Heart left ventricle (tissue), 16 donors: ENCODE results near the gene DOCK1. TPM values are rescaled to one million over a fixed set of nuclear protein-coding genes. Genes with fewer than 3 reads are reported as not detected.

Experiments
- ATAC-seq, 4 donors: fragments of 200-7000 bp; cut with Tn5 transposase; one replicate each; pipeline ENCODE4 v1.9.1; 2020 to 2022; ENCODE audit warnings: moderate library complexity in 4 of 4, mild to moderate bottlenecking in 3 of 4, moderate number of reproducible peaks in 1 of 4
- DNase-seq, 5 donors: peaks; one replicate each; pipeline ENCODE4 v3.0.0-alpha.2; 2020
- H3K27ac ChIP-seq, 12 donors: fragments of 200-600 bp; sonication (generic) in 4 of 12; one replicate each; pipeline versions ENCODE4 v1.5.0 to v1.8.0; 2016 to 2022; ENCODE audit warnings: mild to moderate bottlenecking in 2 of 12
- H3K27me3 ChIP-seq, 9 donors: fragments of 200-600 bp; sonication (generic) in 2 of 9; one replicate each; pipeline versions ENCODE4 v1.5.1 to v1.8.0; 2016 to 2022; ENCODE audit warnings: mild to moderate bottlenecking in 3 of 9
- H3K36me3 ChIP-seq, 9 donors: fragments of 200-600 bp; sonication (generic) in 2 of 9; one replicate each; pipeline versions ENCODE4 v1.5.0 to v1.8.0; 2018 to 2022; ENCODE audit warnings: mild to moderate bottlenecking in 2 of 9
- H3K4me1 ChIP-seq, 12 donors: fragments of 200-600 bp; sonication (generic) in 4 of 12; one replicate each; pipeline versions ENCODE4 v1.5.0 to v1.8.0; 2016 to 2022; ENCODE audit warnings: mild to moderate bottlenecking in 3 of 12
- H3K4me3 ChIP-seq, 12 donors: fragments of 200-600 bp; sonication (generic) in 4 of 12; one replicate each; pipeline versions ENCODE4 v1.5.0 to v1.8.0; 2017 to 2022; ENCODE audit warnings: mild to moderate bottlenecking in 9 of 12, moderate library complexity in 4 of 12
- H3K9me3 ChIP-seq, 12 donors: fragments of 200-600 bp; sonication (generic) in 4 of 12; one replicate each; pipeline versions ENCODE4 v1.5.0 to v1.8.0; 2016 to 2022; ENCODE audit warnings: mild to moderate bottlenecking in 1 of 12
- POLR2A ChIP-seq, 2 donors: fragments of 450-650 bp; IDR thresholded peaks; one replicate each; pipeline ENCODE4 v1.6.1; 2017; ENCODE audit warnings: antibody characterized with exemption in 2 of 2, mild to moderate bottlenecking in 2 of 2, moderate library complexity in 2 of 2
- WGBS, 4 donors: extraction: QIAGEN DNeasy Blood & Tissue Kit in 2 of 4; methylation state at CpG; one replicate each; pipeline versions ENCODE4 v1.1.5 to v1.1.7; 2013 to 2018; 5-methylcytosine and 5-hydroxymethylcytosine counted together
- intact Hi-C, 10 donors: fragments of 100-400 bp; cut with DNase I; formaldehyde crosslinking; loops; one replicate each; pipeline versions ENCODE4 v1.11.1 to v1.14.2; 2022
- polyA plus RNA-seq, 2 donors: library from polyadenylated mRNA; stranded (reverse); fragments of 200-250 nt; gene quantifications; one replicate each; pipeline ENCODE4 v1.2.3, GENCODE V29; 2013
- total RNA-seq, 9 donors: library from RNA; depleted of rRNA in 2 of 9; stranded (reverse); fragments of >200 nt in 2 of 9; fragmentation: NEBNext Ultra II Directional in 3 of 9; extraction: Animal tissue kit (Norgen Biotek cat#: 25700) in 3 of 9; gene quantifications; one replicate each; pipeline versions ENCODE4 v1.1.0 to v1.2.4, GENCODE V29; 2016 to 2023
- TF ChIP-seq, protein P1 (sequence below), 12 donors: fragments of 200-600 bp; sonication (generic) in 4 of 12; IDR thresholded peaks; one replicate each; pipeline versions ENCODE4 v1.5.0 to v1.8.0; 2018 to 2022; ENCODE audit warnings: antibody characterized with exemption in 12 of 12, mild to moderate bottlenecking in 5 of 12
- donor health status: ischemic (EF 13 %, LVEDD 7.1; RV severe dilation, severe dysfunction).
- donor health status: healthy with polysubstance abuse.
- donor health status: DM: no; HTN: yes; CAD: no.
- donor health status: DM: no; HTN: no; CAD: no.
- donor health status: ischemic (EF 25% LVEDD 6.9; RV normal size, moderate dysfunction).
- donor health status: ischemic (EF 25% LVEDD 5.7; RV mildly dilated, moderate dysfunction).
- donor health status: healthy.
- donor health status: DM: yes; HTN: yes; CAD: no.
- donor health status: ischemic (EF 35%, LVEDD 5.7; RV mildly dilated, moderate dysfunction).
- donor health status: nonischemic (EF 11% LVEDD 7.7; RV severe dilation, severe dysfunction).
- donor health status: DM: yes; HTN: yes; CAD: no.
- donor health status: PGD.
- donor health status: ischemic (EF 29% LVEDD 5.4; RV normal size, mild dysfunction).
- donor health status: nonischemic (EF 23%, LVEDD 6.1; RV moderate dilation, normal function).

The DOCK1 gene
- total and polyA plus RNA-seq, 11 donors: 5.0 to 31.6 (median 18.6) TPM

DNA sequence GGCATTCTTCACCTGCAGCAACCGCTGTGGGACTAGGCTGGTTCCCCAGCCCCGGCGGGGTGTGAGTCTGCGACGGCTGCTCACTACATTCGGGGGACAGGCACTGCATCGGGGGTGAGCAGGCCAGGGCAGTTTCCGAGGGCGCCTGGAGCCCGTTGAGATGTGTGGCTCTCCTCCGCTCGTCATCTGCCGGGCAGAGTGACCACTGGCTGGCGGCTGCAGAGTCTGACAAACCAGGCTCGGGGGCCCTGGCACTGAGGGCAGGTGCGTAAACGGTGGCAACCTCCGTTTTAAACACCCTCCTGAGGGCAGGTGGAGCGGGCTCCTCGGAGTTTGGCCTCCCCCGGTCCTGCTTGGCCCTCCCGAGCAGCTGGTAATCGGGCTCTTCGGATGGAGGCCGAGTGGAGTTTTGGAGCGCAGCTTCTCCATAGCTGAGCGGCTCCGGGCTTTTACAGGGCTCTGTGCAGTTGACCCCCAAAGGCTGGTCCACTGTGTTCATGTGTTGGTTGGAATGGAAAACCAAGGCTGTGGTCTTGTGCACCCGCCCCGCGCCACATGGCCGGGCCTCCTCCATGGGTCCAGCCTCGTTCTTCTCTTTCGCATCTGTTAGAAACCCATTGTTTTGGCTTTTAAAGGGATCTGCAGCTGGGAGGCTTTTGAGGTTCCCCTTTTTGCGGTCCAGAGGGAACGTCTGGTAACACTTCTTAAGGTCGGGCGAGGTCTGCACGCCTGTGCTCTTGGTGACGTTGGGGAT lies 270.3 kb downstream of the DOCK1 start:
- DNase-seq (no peak), ATAC-seq (no peak)
- intact Hi-C loops: no loop called here
- H3K4me3 ChIP-seq: no peak overlapping the region
- WGBS, 4 donors: 96 to 98% (median 97%) methylated on average over 26 to 40 of the region's 40 CpGs
- H3K4me1 ChIP-seq: no peaks in the 10 kb centered on the region
- H3K36me3 ChIP-seq: peaks cover 0 to 11% (median 0%) of the 10 kb centered on the region in 9 donors
- no peaks in the 10 kb centered on the region for H3K9me3 ChIP-seq
- no peak overlapping the region for H3K27ac ChIP-seq
- TF ChIP-seq, protein P1, sequence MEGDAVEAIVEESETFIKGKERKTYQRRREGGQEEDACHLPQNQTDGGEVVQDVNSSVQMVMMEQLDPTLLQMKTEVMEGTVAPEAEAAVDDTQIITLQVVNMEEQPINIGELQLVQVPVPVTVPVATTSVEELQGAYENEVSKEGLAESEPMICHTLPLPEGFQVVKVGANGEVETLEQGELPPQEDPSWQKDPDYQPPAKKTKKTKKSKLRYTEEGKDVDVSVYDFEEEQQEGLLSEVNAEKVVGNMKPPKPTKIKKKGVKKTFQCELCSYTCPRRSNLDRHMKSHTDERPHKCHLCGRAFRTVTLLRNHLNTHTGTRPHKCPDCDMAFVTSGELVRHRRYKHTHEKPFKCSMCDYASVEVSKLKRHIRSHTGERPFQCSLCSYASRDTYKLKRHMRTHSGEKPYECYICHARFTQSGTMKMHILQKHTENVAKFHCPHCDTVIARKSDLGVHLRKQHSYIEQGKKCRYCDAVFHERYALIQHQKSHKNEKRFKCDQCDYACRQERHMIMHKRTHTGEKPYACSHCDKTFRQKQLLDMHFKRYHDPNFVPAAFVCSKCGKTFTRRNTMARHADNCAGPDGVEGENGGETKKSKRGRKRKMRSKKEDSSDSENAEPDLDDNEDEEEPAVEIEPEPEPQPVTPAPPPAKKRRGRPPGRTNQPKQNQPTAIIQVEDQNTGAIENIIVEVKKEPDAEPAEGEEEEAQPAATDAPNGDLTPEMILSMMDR (IDR thresholded peaks at IDR 0.05): no peak
- TF ChIP-seq POLR2A (IDR thresholded peaks at IDR 0.05): no peak
- no peaks in the 10 kb centered on the region for H3K27me3 ChIP-seq

- intact Hi-C loops: no loop called here
- Histone ChIP-seq H3K9me3 (no peaks in the 10 kb centered on the region), H3K4me1 (no peaks in the 10 kb centered on the region), H3K27ac (no peak overlapping the region), H3K27me3 (no peaks in the 10 kb centered on the region), H3K4me3 (no peak overlapping the region), H3K36me3 (peaks cover 0 to 11% (median 0%) of the 10 kb centered on the region in 9 donors)
- no peak for DNase-seq
- no peak for TF ChIP-seq POLR2A (IDR thresholded peaks at IDR 0.05)
- TF ChIP-seq, protein P1 (IDR thresholded peaks at IDR 0.05): no peak
- 83 to 88% (median 84%) methylated on average over 16 of the region's 16 CpGs for WGBS, 4 donors
- ATAC-seq: no peak
These were observed 271.4 kb downstream of the DOCK1 start for GRCh38 chr10:127176649-127177048.

GRCh38 chr10:127179612-127180250 lies 274.5 kb downstream of the DOCK1 start:
- no peaks in the 10 kb centered on the region for H3K9me3 ChIP-seq
- intact Hi-C loops: no loop called here
- TF ChIP-seq, protein P1 (IDR thresholded peaks at IDR 0.05): no peak
- TF ChIP-seq POLR2A (IDR thresholded peaks at IDR 0.05): no peak
- no peak overlapping the region for H3K4me3 ChIP-seq
- H3K27me3 ChIP-seq: no peaks in the 10 kb centered on the region
- H3K4me1 ChIP-seq: no peaks in the 10 kb centered on the region
- WGBS, 4 donors: 96 to 98% (median 96%) methylated on average over 6 of the region's 6 CpGs
- H3K36me3 ChIP-seq: peaks cover 0 to 7% (median 0%) of the 10 kb centered on the region in 9 donors
- ATAC-seq: no peak
- no peak for DNase-seq
- H3K27ac ChIP-seq: no peak overlapping the region

DNA sequence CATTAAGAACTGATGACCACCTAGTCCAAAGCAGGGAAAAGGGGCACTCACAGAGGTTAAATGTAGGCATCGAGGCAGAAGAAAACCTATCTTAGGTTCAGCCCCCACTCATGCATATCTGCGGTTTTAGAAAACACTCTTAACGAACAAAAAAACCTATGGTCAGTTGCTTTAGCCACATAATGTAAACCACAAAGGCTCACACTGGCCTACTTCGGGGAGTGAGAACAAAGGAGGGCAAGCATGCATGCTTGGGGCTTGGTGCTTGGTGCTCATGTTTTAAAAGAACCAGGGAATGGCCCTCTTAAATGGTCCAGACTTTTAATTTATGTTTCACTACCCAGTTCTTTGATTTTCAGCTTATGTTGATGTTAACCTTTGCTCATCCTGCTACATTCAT lies 276.9 kb downstream of the DOCK1 start:
- DNase-seq (no peak), ATAC-seq (no peak)
- Histone ChIP-seq H3K4me3 (no peak overlapping the region), H3K27ac (no peak overlapping the region), H3K36me3 (peaks cover 0 to 7% (median 0%) of the 10 kb centered on the region in 9 donors), H3K27me3 (no peaks in the 10 kb centered on the region), H3K9me3 (no peaks in the 10 kb centered on the region), H3K4me1 (no peaks in the 10 kb centered on the region)
- no peak for TF ChIP-seq POLR2A (IDR thresholded peaks at IDR 0.05)
- TF ChIP-seq, protein P1 (IDR thresholded peaks at IDR 0.05): no peak
- intact Hi-C loops: no loop called here
- 91 to 98% (median 96%) methylated on average over 4 of the region's 4 CpGs for WGBS, 4 donors
